HEK293 (cell line): ENCODE results near the gene HOXA3.

Experiments
- GLI2 ChIP-seq: fragments of 450-650 bp; formaldehyde crosslinking; IDR thresholded peaks from 2 replicates; pipeline ENCODE4; 2017; ENCODE audit warnings: missing biosample characterization, missing genetic modification characterization, low read depth, borderline replicate concordance
- HOXC10 ChIP-seq: sonication (generic); formaldehyde crosslinking; IDR thresholded peaks from 2 replicates; pipeline ENCODE4 v1.8.1; 2023; ENCODE audit warnings: mild to moderate bottlenecking, missing genetic modification reagents
- KLF9 ChIP-seq: fragments of 450-650 bp; formaldehyde crosslinking; IDR thresholded peaks from 2 replicates; pipeline ENCODE4 v1.5.1; 2016; ENCODE audit warnings: missing biosample characterization, missing genetic modification characterization, low read depth
- PATZ1 ChIP-seq: fragments of 450-650 bp; formaldehyde crosslinking; IDR thresholded peaks from 2 replicates; pipeline ENCODE4 v1.5.1; 2016; ENCODE audit warnings: missing biosample characterization, missing genetic modification characterization
- PRDM10 ChIP-seq: fragments of 450-650 bp; formaldehyde crosslinking; IDR thresholded peaks from 2 replicates; pipeline ENCODE4 v1.5.1; 2016; ENCODE audit warnings: missing biosample characterization, missing genetic modification characterization
- SP7 ChIP-seq: fragments of 450-650 bp; formaldehyde crosslinking; IDR thresholded peaks from 2 replicates; pipeline ENCODE4 v1.5.1; 2016; ENCODE audit warnings: missing biosample characterization, missing genetic modification characterization
- ZBTB1 ChIP-seq: fragments of 450-650 bp; formaldehyde crosslinking; IDR thresholded peaks from 2 replicates; pipeline ENCODE4 v1.5.1; 2016; ENCODE audit warnings: missing biosample characterization, missing genetic modification characterization
- ZBTB10 ChIP-seq: fragments of 450-650 bp; formaldehyde crosslinking; IDR thresholded peaks from 2 replicates; pipeline ENCODE4 v1.5.1; 2016; ENCODE audit warnings: missing biosample characterization, missing genetic modification characterization
- ZBTB17 ChIP-seq: fragments of 450-650 bp; formaldehyde crosslinking; IDR thresholded peaks from 2 replicates; pipeline ENCODE4 v1.5.1; 2016; ENCODE audit warnings: missing biosample characterization, missing genetic modification characterization
- ZFP37 ChIP-seq: fragments of 450-650 bp; formaldehyde crosslinking; IDR thresholded peaks from 2 replicates; pipeline ENCODE4 v1.5.1; 2016; ENCODE audit warnings: missing biosample characterization, missing genetic modification characterization
- ZNF138 ChIP-seq: fragments of 450-650 bp; formaldehyde crosslinking; IDR thresholded peaks from 2 replicates; pipeline ENCODE4 v1.5.1; 2016; ENCODE audit warnings: missing biosample characterization, missing genetic modification characterization, borderline replicate concordance
- ZNF146 ChIP-seq: fragments of 450-650 bp; formaldehyde crosslinking; IDR thresholded peaks from 2 replicates; pipeline ENCODE4 v1.5.1; 2016; ENCODE audit warnings: missing biosample characterization, missing genetic modification characterization
- ZNF16 ChIP-seq: fragments of 450-650 bp; formaldehyde crosslinking; IDR thresholded peaks from 2 replicates; pipeline ENCODE4 v1.5.1; 2016; ENCODE audit warnings: low read depth, missing biosample characterization, missing genetic modification characterization
- ZNF175 ChIP-seq: fragments of 450-650 bp; formaldehyde crosslinking; IDR thresholded peaks from 2 replicates; pipeline ENCODE4 v1.5.1; 2016; ENCODE audit warnings: missing biosample characterization, missing genetic modification characterization
- ZNF202 ChIP-seq: fragments of 450-650 bp; formaldehyde crosslinking; IDR thresholded peaks from 2 replicates; pipeline ENCODE4 v1.5.1; 2016; ENCODE audit warnings: missing biosample characterization, missing genetic modification characterization, borderline replicate concordance
- ZNF211 ChIP-seq: fragments of 450-650 bp; formaldehyde crosslinking; IDR thresholded peaks from 2 replicates; pipeline ENCODE4 v1.5.1; 2016; ENCODE audit warnings: low read depth, missing biosample characterization, missing genetic modification characterization
- ZNF274 ChIP-seq, 2 experiments: fragments of 200-500 bp in 1 of 2; fragments of 450-650 bp in 1 of 2; sonication (Bioruptor generic) in 1 of 2; formaldehyde crosslinking in 1 of 2; IDR thresholded peaks; 2 replicates each; pipeline versions ENCODE4 v1.5.1 to v1.6.1; 2014 to 2016; ENCODE audit warnings: borderline replicate concordance in 1 of 2, inconsistent platforms in 1 of 2, low read length in 1 of 2, missing biosample characterization in 1 of 2, missing genetic modification characterization in 1 of 2
- ZNF280D ChIP-seq: fragments of 450-650 bp; formaldehyde crosslinking; IDR thresholded peaks from 2 replicates; pipeline ENCODE4 v1.5.1; 2016; ENCODE audit warnings: missing biosample characterization, missing genetic modification characterization
- ZNF366 ChIP-seq: fragments of 450-650 bp; formaldehyde crosslinking; conservative IDR thresholded peaks from 2 replicates; pipeline ENCODE4 v1.5.1; 2016; ENCODE audit warnings: missing biosample characterization, missing genetic modification characterization
- ZNF677 ChIP-seq: fragments of 450-650 bp; IDR thresholded peaks from 2 replicates; pipeline ENCODE4 v1.5.0; 2018; ENCODE audit warnings: missing biosample characterization, mild to moderate bottlenecking, missing genetic modification characterization, moderate library complexity
- ZNF704 ChIP-seq: fragments of 450-650 bp; formaldehyde crosslinking; IDR thresholded peaks from 2 replicates; pipeline ENCODE4 v1.5.1; 2016; ENCODE audit warnings: missing biosample characterization, missing genetic modification characterization
- ZNF707 ChIP-seq: fragments of 450-650 bp; formaldehyde crosslinking; IDR thresholded peaks from 2 replicates; pipeline ENCODE4 v1.5.1; 2016; ENCODE audit warnings: missing biosample characterization, missing genetic modification characterization
- ZNF777 ChIP-seq: fragments of 450-650 bp; formaldehyde crosslinking; IDR thresholded peaks from 2 replicates; pipeline ENCODE4 v1.5.1; 2017; ENCODE audit warnings: missing biosample characterization, missing genetic modification characterization, borderline replicate concordance
- ZNF785 ChIP-seq: fragments of 450-650 bp; formaldehyde crosslinking; IDR thresholded peaks from 2 replicates; pipeline ENCODE4 v1.5.1; 2016; ENCODE audit warnings: missing biosample characterization, missing genetic modification characterization
- ZNF792 ChIP-seq: fragments of 450-650 bp; formaldehyde crosslinking; IDR thresholded peaks from 2 replicates; pipeline ENCODE4 v1.5.1; 2016; ENCODE audit warnings: missing biosample characterization, missing genetic modification characterization

The HOXA3 gene

GRCh38 chr7:27150568-27151340 is 1.6 kb downstream of the HOXA3 start (continued):
- TF ChIP-seq PATZ1 (tag by site-specific recombination), result peak; percentile 63
- TF ChIP-seq ZNF785 (tag by site-specific recombination), result no peak
- no peak for TF ChIP-seq GLI2
- peak; percentile 60; the same call in 1 of the 2 replicates for TF ChIP-seq SP7 (tag by site-specific recombination)
- no peak for TF ChIP-seq KLF9 (tag by site-specific recombination)
- TF ChIP-seq ZNF16 (tag by site-specific recombination), result no peak
- TF ChIP-seq ZFP37 (tag by site-specific recombination), result peak; percentile 66
- peak; percentile 40; the same call in 1 of the 2 replicates for TF ChIP-seq ZBTB17 (tag by site-specific recombination)
- no peak for TF ChIP-seq ZNF138 (tag by site-specific recombination)
- no peak for TF ChIP-seq ZNF707 (tag by site-specific recombination)
- no peak for TF ChIP-seq ZNF146 (tag by site-specific recombination)
- peak; percentile 50; the same call in 1 of the 2 replicates for TF ChIP-seq ZBTB10 (tag by site-specific recombination)
- TF ChIP-seq ZNF366, result no peak
- TF ChIP-seq ZNF777 (tag by site-specific recombination), result no peak
- no peak for TF ChIP-seq ZNF280D (tag by site-specific recombination)
- TF ChIP-seq ZNF175 (tag by site-specific recombination), result no peak
- no peak for TF ChIP-seq ZNF792 (tag by site-specific recombination)
- TF ChIP-seq ZNF274 (IDR thresholded peaks at IDR 0.05; ENCODE audit: low read length), result no peak
- TF ChIP-seq ZNF274 (tag by site-specific recombination; IDR thresholded peaks at IDR 0.05; ENCODE audit: borderline replicate concordance), result no peak
- no peak for TF ChIP-seq ZBTB1 (tag by site-specific recombination)
- no peak for TF ChIP-seq ZNF211 (tag by site-specific recombination)
- TF ChIP-seq ZNF677 (tag by site-specific recombination), result no peak
- no peak for TF ChIP-seq ZNF202
- TF ChIP-seq PRDM10, result peak; percentile 25; the same call in 1 of the 2 replicates
- 0 out of 2 replicates have a peak, but pooled peaks have one; percentile 74 for TF ChIP-seq HOXC10 (CRISPR knock-in tag)
- TF ChIP-seq ZNF704, result no peak
